Measurements from ENCODE around the gene IFT22. TPM values are rescaled to one million over a fixed set of nuclear protein-coding genes. Genes with fewer than 3 reads are reported as not detected.

IFT22 gene
- total RNA-seq, 1 experiment from 2014 or later: 17.4 TPM

- DNase-seq: no peak
- Mint-ChIP-seq H3K27ac (ENCODE audit: unreplicated experiment) (no peak overlapping the region), H3K4me3 (ENCODE audit: unreplicated experiment) (no peak overlapping the region), H3K36me3 (ENCODE audit: insufficient read depth, unreplicated experiment) (no peaks in the 10 kb centered on the region), H3K9me3 (ENCODE audit: unreplicated experiment) (no peaks in the 10 kb centered on the region), H3K27me3 (ENCODE audit: insufficient read depth, unreplicated experiment) (no peaks in the 10 kb centered on the region), H3K4me1 (ENCODE audit: low read depth, unreplicated experiment) (no peaks in the 10 kb centered on the region)
- Histone ChIP-seq H3K9me3 (no peaks in the 10 kb centered on the region), H3K36me3 (ENCODE audit: control insufficient read depth, insufficient read depth, low read length) (no peaks in the 10 kb centered on the region), H3K27me3 (replicated peaks; ENCODE audit: control insufficient read depth, insufficient read depth, low read length) (no peaks in the 10 kb centered on the region), H3K4me3 (ENCODE audit: low read depth, low read length) (no peak overlapping the region), H3K4me1 (no peaks in the 10 kb centered on the region)
- intact Hi-C loops (cut with micrococcal nuclease; ENCODE audit: unreplicated experiment): no loop called here
- POLR2A ChIA-PET: no interaction called here
- CTCF ChIA-PET: no interaction called here
- no TSS peak for BruUV-seq (replicated peaks)
- TF ChIP-seq, protein P1, sequence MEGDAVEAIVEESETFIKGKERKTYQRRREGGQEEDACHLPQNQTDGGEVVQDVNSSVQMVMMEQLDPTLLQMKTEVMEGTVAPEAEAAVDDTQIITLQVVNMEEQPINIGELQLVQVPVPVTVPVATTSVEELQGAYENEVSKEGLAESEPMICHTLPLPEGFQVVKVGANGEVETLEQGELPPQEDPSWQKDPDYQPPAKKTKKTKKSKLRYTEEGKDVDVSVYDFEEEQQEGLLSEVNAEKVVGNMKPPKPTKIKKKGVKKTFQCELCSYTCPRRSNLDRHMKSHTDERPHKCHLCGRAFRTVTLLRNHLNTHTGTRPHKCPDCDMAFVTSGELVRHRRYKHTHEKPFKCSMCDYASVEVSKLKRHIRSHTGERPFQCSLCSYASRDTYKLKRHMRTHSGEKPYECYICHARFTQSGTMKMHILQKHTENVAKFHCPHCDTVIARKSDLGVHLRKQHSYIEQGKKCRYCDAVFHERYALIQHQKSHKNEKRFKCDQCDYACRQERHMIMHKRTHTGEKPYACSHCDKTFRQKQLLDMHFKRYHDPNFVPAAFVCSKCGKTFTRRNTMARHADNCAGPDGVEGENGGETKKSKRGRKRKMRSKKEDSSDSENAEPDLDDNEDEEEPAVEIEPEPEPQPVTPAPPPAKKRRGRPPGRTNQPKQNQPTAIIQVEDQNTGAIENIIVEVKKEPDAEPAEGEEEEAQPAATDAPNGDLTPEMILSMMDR (IDR thresholded peaks at IDR 0.05; ENCODE audit: insufficient read depth in 1 of 2, low read depth in 1 of 2, low read length in 1 of 2, severe bottlenecking in 1 of 2, unreplicated experiment in 1 of 2): no peak
Observed at GRCh38 chr7:101342892-101343291, 21.3 kb upstream of the IFT22 start.

- no TSS peak for BruUV-seq (replicated peaks)
- CTCF ChIA-PET: no interaction called here
- Histone ChIP-seq H3K4me1 (no peaks in the 10 kb centered on the region), H3K27me3 (replicated peaks; ENCODE audit: control insufficient read depth, insufficient read depth, low read length) (no peaks in the 10 kb centered on the region), H3K36me3 (ENCODE audit: control insufficient read depth, insufficient read depth, low read length) (no peaks in the 10 kb centered on the region), H3K4me3 (ENCODE audit: low read depth, low read length) (no peak overlapping the region), H3K9me3 (no peaks in the 10 kb centered on the region)
- Mint-ChIP-seq H3K27me3 (ENCODE audit: insufficient read depth, unreplicated experiment) (no peaks in the 10 kb centered on the region), H3K27ac (ENCODE audit: unreplicated experiment) (no peak overlapping the region), H3K9me3 (ENCODE audit: unreplicated experiment) (no peaks in the 10 kb centered on the region), H3K4me3 (ENCODE audit: unreplicated experiment) (no peak overlapping the region), H3K4me1 (ENCODE audit: low read depth, unreplicated experiment) (no peaks in the 10 kb centered on the region), H3K36me3 (ENCODE audit: insufficient read depth, unreplicated experiment) (no peaks in the 10 kb centered on the region)
- DNase-seq: no peak
- TF ChIP-seq, protein P1 (IDR thresholded peaks at IDR 0.05; ENCODE audit: insufficient read depth in 1 of 2, low read depth in 1 of 2, low read length in 1 of 2, severe bottlenecking in 1 of 2, unreplicated experiment in 1 of 2): no peak
- intact Hi-C loops (cut with micrococcal nuclease; ENCODE audit: unreplicated experiment): no loop called here
- POLR2A ChIA-PET: no interaction called here
Observed at GRCh38 chr7:101340379-101340778, 18.8 kb upstream of the IFT22 start.

DNA sequence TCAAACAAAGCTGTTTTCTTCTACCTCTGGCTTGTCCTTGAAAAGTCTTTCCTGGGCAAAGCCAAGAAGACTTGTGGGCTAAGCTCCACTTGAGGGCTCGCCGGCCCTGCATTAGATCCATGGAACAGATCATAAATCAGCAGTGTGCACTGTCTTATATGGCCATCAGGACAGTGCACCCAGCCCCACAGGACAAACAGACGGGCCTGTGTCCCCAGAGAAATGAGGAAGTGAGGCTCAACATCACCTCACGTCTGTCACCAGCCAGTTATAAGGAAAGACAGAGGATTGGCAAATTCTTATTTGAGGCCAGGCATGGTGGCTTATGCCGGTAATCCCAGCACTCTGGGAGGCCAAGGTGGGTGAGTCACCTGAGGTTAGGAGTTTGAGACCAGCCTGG is 12.3 kb upstream of the IFT22 start:
- TF ChIP-seq, protein P1 (IDR thresholded peaks at IDR 0.05; ENCODE audit: insufficient read depth in 1 of 2, low read depth in 1 of 2, low read length in 1 of 2, severe bottlenecking in 1 of 2, unreplicated experiment in 1 of 2): no peak
- H3K36me3 ChIP-seq (ENCODE audit: control insufficient read depth, insufficient read depth, low read length): no peaks in the 10 kb centered on the region
- Mint-ChIP-seq H3K36me3 (ENCODE audit: insufficient read depth, unreplicated experiment) (no peaks in the 10 kb centered on the region), H3K27me3 (ENCODE audit: insufficient read depth, unreplicated experiment) (no peaks in the 10 kb centered on the region), H3K9me3 (ENCODE audit: unreplicated experiment) (no peaks in the 10 kb centered on the region), H3K4me3 (ENCODE audit: unreplicated experiment) (no peak overlapping the region), H3K27ac (ENCODE audit: unreplicated experiment) (no peak overlapping the region), H3K4me1 (ENCODE audit: low read depth, unreplicated experiment) (no peaks in the 10 kb centered on the region)
- H3K9me3 ChIP-seq: no peaks in the 10 kb centered on the region
- no TSS peak for BruUV-seq (replicated peaks)
- H3K4me1 ChIP-seq: no peaks in the 10 kb centered on the region
- no peak for DNase-seq
- ChIA-PET POLR2A (no interaction called here), CTCF (no interaction called here)
- no peak overlapping the region for H3K4me3 ChIP-seq (ENCODE audit: low read depth, low read length)
- H3K27me3 ChIP-seq (replicated peaks; ENCODE audit: control insufficient read depth, insufficient read depth, low read length): no peaks in the 10 kb centered on the region
- intact Hi-C loops (cut with micrococcal nuclease; ENCODE audit: unreplicated experiment): no loop called here
